WTC11 (cell line): ENCODE data around the gene BAIAP2L1. TPM values are rescaled to one million over a fixed set of nuclear protein-coding genes. Genes with fewer than 3 reads are reported as not detected.

Experiments used
- ATAC-seq: fragments of 200-7000 bp; cut with Tn5 transposase; 2 replicates; pipeline ENCODE4 v1.10.0; 2021; ENCODE audit warnings: mild to moderate bottlenecking, moderate library complexity
- CTCF ChIA-PET: fragments of 300-600 bp; sonication (Branson Sonifier 250); formaldehyde crosslinking; loops from one replicate; lab custom pipeline; 2021; ENCODE audit warnings: antibody characterized with exemption; lab: Charles Lee
- POLR2A ChIA-PET: fragments of 350-600 bp; sonication (Branson Sonifier 250); formaldehyde crosslinking; loops from one replicate; lab custom pipeline; 2021; ENCODE audit warnings: antibody characterized with exemption; lab: Charles Lee
- DNase-seq: peaks from one replicate; pipeline ENCODE4 v3.0.0; 2021; ENCODE audit warnings: low spot score
- H3K27ac Mint-ChIP-seq: 2 replicates; pipeline ENCODE4 v1.8.0; 2021; ENCODE audit warnings: mixed read lengths
- H3K27me3 Mint-ChIP-seq: 2 replicates; pipeline ENCODE4 v1.8.0; 2021; ENCODE audit warnings: low read depth, mild to moderate bottlenecking, moderate library complexity, mixed read lengths
- H3K36me3 Mint-ChIP-seq: 2 replicates; pipeline ENCODE4 v1.8.0; 2021; ENCODE audit warnings: mixed read lengths
- H3K4me1 Mint-ChIP-seq: 2 replicates; pipeline ENCODE4 v1.8.0; 2022; ENCODE audit warnings: mixed read lengths
- H3K4me3 Mint-ChIP-seq: 2 replicates; pipeline ENCODE4 v1.8.0; 2021; ENCODE audit warnings: mild to moderate bottlenecking, moderate library complexity, mixed read lengths
- H3K9me3 Mint-ChIP-seq: 2 replicates; pipeline ENCODE4 v1.8.0; 2021; ENCODE audit warnings: mixed read lengths
- CBFB ChIP-seq: sonication (generic); formaldehyde crosslinking; IDR thresholded peaks from 2 replicates; pipeline ENCODE4 v1.8.1; 2022; ENCODE audit warnings: mild to moderate bottlenecking, low read depth, missing genetic modification reagents
- CREM ChIP-seq: sonication (generic); formaldehyde crosslinking; IDR thresholded peaks from 2 replicates; pipeline ENCODE4 v1.8.1; 2022; ENCODE audit warnings: mild to moderate bottlenecking, missing genetic modification reagents, moderate library complexity
- EMX1 ChIP-seq: fragments of 250-450 bp; sonication (Bioruptor Pico); IDR thresholded peaks from 2 replicates; pipeline ENCODE4 v1.8.0; 2021; ENCODE audit warnings: mild to moderate bottlenecking
- GTF2I ChIP-seq: fragments of 250-450 bp; sonication (Bioruptor Pico); conservative IDR thresholded peaks from 2 replicates; pipeline ENCODE4 v1.4.0; 2021; ENCODE audit warnings: mild to moderate bottlenecking
- HMGA2 ChIP-seq: fragments of 250-450 bp; sonication (Bioruptor Pico); IDR thresholded peaks from 2 replicates; pipeline ENCODE4 v1.4.0; 2021; ENCODE audit warnings: mild to moderate bottlenecking, moderate library complexity
- IRF2 ChIP-seq: sonication (generic); formaldehyde crosslinking; IDR thresholded peaks from 2 replicates; pipeline ENCODE4 v1.8.0; 2022; ENCODE audit warnings: low read depth, missing genetic modification reagents, borderline replicate concordance
- JUN ChIP-seq: sonication (generic); formaldehyde crosslinking; IDR thresholded peaks from 2 replicates; pipeline ENCODE4 v1.8.0; 2023; ENCODE audit warnings: mild to moderate bottlenecking, missing genetic modification reagents
- NFATC4 ChIP-seq: fragments of 250-450 bp; sonication (Bioruptor Pico); IDR thresholded peaks from 2 replicates; pipeline ENCODE4 v1.9.0; 2021; ENCODE audit warnings: mild to moderate bottlenecking
- NFE2L1 ChIP-seq: sonication (generic); formaldehyde crosslinking; IDR thresholded peaks from 2 replicates; pipeline ENCODE4 v1.8.1; 2023; ENCODE audit warnings: missing genetic modification reagents
- RELA ChIP-seq: sonication (generic); formaldehyde crosslinking; IDR thresholded peaks from 2 replicates; pipeline ENCODE4 v1.8.1; 2022; ENCODE audit warnings: missing genetic modification reagents, mild to moderate bottlenecking, borderline replicate concordance
- SMAD4 ChIP-seq: sonication (generic); formaldehyde crosslinking; IDR thresholded peaks from 2 replicates; pipeline ENCODE4 v1.8.0; 2022; ENCODE audit warnings: mild to moderate bottlenecking, missing genetic modification reagents
- SP1 ChIP-seq: sonication (generic); formaldehyde crosslinking; conservative IDR thresholded peaks from 2 replicates; pipeline ENCODE4 v1.8.1; 2022; ENCODE audit warnings: missing genetic modification reagents
- ZBTB21 ChIP-seq: sonication (generic); formaldehyde crosslinking; IDR thresholded peaks from 2 replicates; pipeline ENCODE4 v1.8.1; 2023; ENCODE audit warnings: mild to moderate bottlenecking, missing genetic modification reagents, borderline replicate concordance
- ZNF219 ChIP-seq: sonication (generic); formaldehyde crosslinking; IDR thresholded peaks from 2 replicates; pipeline ENCODE4 v1.8.0; 2023; ENCODE audit warnings: missing genetic modification reagents, mild to moderate bottlenecking, borderline replicate concordance
- ZNF317 ChIP-seq: sonication (generic); formaldehyde crosslinking; IDR thresholded peaks from 2 replicates; pipeline ENCODE4 v1.8.1; 2023; ENCODE audit warnings: low read depth, mild to moderate bottlenecking, moderate library complexity, missing genetic modification reagents, borderline replicate concordance
- ZNF671 ChIP-seq: fragments of 250-450 bp; sonication (Bioruptor Pico); IDR thresholded peaks from 2 replicates; pipeline ENCODE4 v1.8.0; 2021; ENCODE audit warnings: mild to moderate bottlenecking
- total RNA-seq: library from RNA; stranded (reverse); gene quantifications from 3 replicates; pipeline ENCODE4 v1.2.3, GENCODE V29; 2021
- TF ChIP-seq, protein P1 (sequence below): sonication (generic); formaldehyde crosslinking; IDR thresholded peaks from 2 replicates; pipeline ENCODE4 v1.8.1; 2022; ENCODE audit warnings: mild to moderate bottlenecking, moderate library complexity, missing genetic modification reagents
- TF ChIP-seq, protein P2 (sequence below): sonication (generic); formaldehyde crosslinking; IDR thresholded peaks from 2 replicates; pipeline ENCODE4 v1.8.0; 2022; ENCODE audit warnings: mild to moderate bottlenecking, missing genetic modification reagents
- TF ChIP-seq, protein P3 (sequence below): fragments of 200-600 bp; IDR thresholded peaks from 2 replicates; pipeline ENCODE4 v1.8.0; 2022; ENCODE audit warnings: antibody characterized with exemption
- TF ChIP-seq, protein P4 (sequence below): sonication (generic); formaldehyde crosslinking; IDR thresholded peaks from 2 replicates; pipeline ENCODE4 v1.8.0; 2023; ENCODE audit warnings: mild to moderate bottlenecking, missing genetic modification reagents
- TF ChIP-seq, protein P5 (sequence below): sonication (generic); formaldehyde crosslinking; IDR thresholded peaks from 2 replicates; pipeline ENCODE4 v1.8.0; 2022; ENCODE audit warnings: mild to moderate bottlenecking, missing genetic modification reagents
- TF ChIP-seq, protein P6 (sequence below): sonication (generic); formaldehyde crosslinking; IDR thresholded peaks from 2 replicates; pipeline ENCODE4 v1.8.0; 2023; ENCODE audit warnings: missing genetic modification reagents, mild to moderate bottlenecking, borderline replicate concordance

Gene BAIAP2L1
- total RNA-seq, 1 experiment from 2014 or later: 37.5 TPM

DNA sequence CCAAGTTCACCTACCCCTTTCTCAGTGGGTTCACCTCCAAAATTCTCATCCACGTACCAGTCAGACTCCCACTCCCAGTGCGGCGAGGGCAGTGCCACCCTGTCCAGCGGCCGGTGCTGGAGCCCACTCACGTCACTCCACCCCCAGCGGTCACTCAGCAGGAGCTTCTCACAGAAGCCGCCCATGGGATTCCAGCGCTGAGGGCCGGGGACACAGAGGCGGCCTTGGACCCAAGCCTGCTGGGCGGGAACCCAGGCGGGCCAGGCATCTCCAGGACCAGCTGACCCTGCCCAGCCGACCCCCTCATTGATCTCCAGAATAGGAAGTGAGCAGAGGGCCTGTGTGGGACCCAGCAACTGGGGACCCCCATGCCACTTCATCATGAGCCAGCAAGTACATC, 156.0 kb downstream of the BAIAP2L1 start:
- no peak for TF ChIP-seq CBFB (CRISPR knock-in tag)
- TF ChIP-seq, protein P1, sequence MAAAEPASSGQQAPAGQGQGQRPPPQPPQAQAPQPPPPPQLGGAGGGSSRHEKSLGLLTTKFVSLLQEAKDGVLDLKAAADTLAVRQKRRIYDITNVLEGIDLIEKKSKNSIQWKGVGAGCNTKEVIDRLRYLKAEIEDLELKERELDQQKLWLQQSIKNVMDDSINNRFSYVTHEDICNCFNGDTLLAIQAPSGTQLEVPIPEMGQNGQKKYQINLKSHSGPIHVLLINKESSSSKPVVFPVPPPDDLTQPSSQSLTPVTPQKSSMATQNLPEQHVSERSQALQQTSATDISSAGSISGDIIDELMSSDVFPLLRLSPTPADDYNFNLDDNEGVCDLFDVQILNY (CRISPR knock-in tag): no peak
- no peak for TF ChIP-seq ZBTB21
- TF ChIP-seq ZNF671 (CRISPR knock-in tag): no peak
- TF ChIP-seq NFATC4 (CRISPR knock-in tag): no peak
- no peak for TF ChIP-seq HMGA2 (CRISPR knock-in tag)
- TF ChIP-seq, protein P2, sequence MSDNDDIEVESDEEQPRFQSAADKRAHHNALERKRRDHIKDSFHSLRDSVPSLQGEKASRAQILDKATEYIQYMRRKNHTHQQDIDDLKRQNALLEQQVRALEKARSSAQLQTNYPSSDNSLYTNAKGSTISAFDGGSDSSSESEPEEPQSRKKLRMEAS (CRISPR knock-in tag): no peak
- no peak for TF ChIP-seq IRF2 (CRISPR knock-in tag)
- no peak for TF ChIP-seq RELA (CRISPR knock-in tag)
- DNase-seq: no peak
- no peak for ATAC-seq
- Mint-ChIP-seq H3K4me1 (peaks cover 5% of the 10 kb centered on the region), H3K9me3 (no peaks in the 10 kb centered on the region), H3K27ac (no peak overlapping the region), H3K36me3 (no peaks in the 10 kb centered on the region; the same call in 1 of the 2 replicates), H3K4me3 (no peak overlapping the region), H3K27me3 (no peaks in the 10 kb centered on the region)
- ChIA-PET CTCF (interaction anchor here (1.1 kb wide), 1 partner anchor 34 kb away, joined by 3 read pairs; the partner anchor contains the start of gene BHLHA15), POLR2A (no interaction called here)

DNA sequence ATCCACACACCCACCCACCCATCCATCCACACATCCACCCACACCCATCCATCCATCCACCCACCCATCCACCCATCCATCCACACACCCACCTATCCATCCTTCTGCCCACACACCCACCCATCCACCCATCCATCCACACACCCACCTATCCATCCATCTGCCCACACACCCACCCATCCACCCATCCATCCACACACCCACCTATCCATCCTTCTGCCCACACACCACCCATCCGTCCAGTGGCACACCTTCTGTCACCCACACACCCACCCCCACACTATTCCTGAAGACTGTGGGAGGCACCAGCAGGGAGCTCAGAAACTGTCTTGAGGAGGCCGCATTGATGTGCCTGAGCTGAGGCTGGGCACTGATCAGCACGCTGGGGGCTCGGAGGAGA, 158.0 kb downstream of the BAIAP2L1 start:
- Mint-ChIP-seq H3K9me3 (no peaks in the 10 kb centered on the region), H3K4me1 (no peaks in the 10 kb centered on the region), H3K36me3 (no peaks in the 10 kb centered on the region; the same call in 1 of the 2 replicates), H3K27ac (no peak overlapping the region), H3K27me3 (no peaks in the 10 kb centered on the region), H3K4me3 (no peak overlapping the region)
- ChIA-PET CTCF (no interaction called here), POLR2A (no interaction called here)
- no peak for TF ChIP-seq SMAD4 (CRISPR knock-in tag)
- no peak for TF ChIP-seq ZNF671 (CRISPR knock-in tag)
- no peak for TF ChIP-seq ZNF317 (CRISPR knock-in tag)
- no peak for ATAC-seq
- DNase-seq: no peak

DNA sequence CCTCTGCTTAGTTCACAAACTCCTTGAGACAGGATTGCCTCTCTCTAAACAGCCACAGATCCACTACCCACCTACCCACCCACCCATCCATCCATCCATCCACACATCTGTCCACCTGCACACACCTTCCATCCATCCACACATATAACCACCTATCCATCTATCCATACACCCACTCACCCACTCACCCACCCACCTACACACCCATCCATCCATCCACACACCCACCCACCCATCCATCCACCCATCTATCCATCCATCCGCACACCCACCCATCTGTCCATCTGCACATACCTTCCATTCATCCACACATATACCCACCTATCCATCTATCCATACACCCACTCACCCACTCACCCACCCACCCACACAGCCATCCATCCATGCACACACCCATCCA, 158.5 kb downstream of the BAIAP2L1 start:
- POLR2A ChIA-PET: no interaction called here
- Mint-ChIP-seq H3K4me1 (no peaks in the 10 kb centered on the region), H3K4me3 (no peak overlapping the region), H3K9me3 (no peaks in the 10 kb centered on the region), H3K27me3 (no peaks in the 10 kb centered on the region), H3K36me3 (no peaks in the 10 kb centered on the region), H3K27ac (no peak overlapping the region)
- ATAC-seq: no peak
- no peak for DNase-seq
- CTCF ChIA-PET: interaction anchor here (0.6 kb wide), 1 partner anchor 100 kb away, joined by 3 read pairs; no protein-coding TSS in a partner anchor
- TF ChIP-seq EMX1 (CRISPR knock-in tag): no peak
- no peak for TF ChIP-seq JUN (CRISPR knock-in tag)
- no peak for TF ChIP-seq GTF2I (CRISPR knock-in tag)
- TF ChIP-seq, protein P3, sequence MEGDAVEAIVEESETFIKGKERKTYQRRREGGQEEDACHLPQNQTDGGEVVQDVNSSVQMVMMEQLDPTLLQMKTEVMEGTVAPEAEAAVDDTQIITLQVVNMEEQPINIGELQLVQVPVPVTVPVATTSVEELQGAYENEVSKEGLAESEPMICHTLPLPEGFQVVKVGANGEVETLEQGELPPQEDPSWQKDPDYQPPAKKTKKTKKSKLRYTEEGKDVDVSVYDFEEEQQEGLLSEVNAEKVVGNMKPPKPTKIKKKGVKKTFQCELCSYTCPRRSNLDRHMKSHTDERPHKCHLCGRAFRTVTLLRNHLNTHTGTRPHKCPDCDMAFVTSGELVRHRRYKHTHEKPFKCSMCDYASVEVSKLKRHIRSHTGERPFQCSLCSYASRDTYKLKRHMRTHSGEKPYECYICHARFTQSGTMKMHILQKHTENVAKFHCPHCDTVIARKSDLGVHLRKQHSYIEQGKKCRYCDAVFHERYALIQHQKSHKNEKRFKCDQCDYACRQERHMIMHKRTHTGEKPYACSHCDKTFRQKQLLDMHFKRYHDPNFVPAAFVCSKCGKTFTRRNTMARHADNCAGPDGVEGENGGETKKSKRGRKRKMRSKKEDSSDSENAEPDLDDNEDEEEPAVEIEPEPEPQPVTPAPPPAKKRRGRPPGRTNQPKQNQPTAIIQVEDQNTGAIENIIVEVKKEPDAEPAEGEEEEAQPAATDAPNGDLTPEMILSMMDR: no peak
- TF ChIP-seq, protein P4, sequence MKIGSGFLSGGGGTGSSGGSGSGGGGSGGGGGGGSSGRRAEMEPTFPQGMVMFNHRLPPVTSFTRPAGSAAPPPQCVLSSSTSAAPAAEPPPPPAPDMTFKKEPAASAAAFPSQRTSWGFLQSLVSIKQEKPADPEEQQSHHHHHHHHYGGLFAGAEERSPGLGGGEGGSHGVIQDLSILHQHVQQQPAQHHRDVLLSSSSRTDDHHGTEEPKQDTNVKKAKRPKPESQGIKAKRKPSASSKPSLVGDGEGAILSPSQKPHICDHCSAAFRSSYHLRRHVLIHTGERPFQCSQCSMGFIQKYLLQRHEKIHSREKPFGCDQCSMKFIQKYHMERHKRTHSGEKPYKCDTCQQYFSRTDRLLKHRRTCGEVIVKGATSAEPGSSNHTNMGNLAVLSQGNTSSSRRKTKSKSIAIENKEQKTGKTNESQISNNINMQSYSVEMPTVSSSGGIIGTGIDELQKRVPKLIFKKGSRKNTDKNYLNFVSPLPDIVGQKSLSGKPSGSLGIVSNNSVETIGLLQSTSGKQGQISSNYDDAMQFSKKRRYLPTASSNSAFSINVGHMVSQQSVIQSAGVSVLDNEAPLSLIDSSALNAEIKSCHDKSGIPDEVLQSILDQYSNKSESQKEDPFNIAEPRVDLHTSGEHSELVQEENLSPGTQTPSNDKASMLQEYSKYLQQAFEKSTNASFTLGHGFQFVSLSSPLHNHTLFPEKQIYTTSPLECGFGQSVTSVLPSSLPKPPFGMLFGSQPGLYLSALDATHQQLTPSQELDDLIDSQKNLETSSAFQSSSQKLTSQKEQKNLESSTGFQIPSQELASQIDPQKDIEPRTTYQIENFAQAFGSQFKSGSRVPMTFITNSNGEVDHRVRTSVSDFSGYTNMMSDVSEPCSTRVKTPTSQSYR (CRISPR knock-in tag): no peak
- no peak for TF ChIP-seq CREM (CRISPR knock-in tag)
- TF ChIP-seq, protein P5, sequence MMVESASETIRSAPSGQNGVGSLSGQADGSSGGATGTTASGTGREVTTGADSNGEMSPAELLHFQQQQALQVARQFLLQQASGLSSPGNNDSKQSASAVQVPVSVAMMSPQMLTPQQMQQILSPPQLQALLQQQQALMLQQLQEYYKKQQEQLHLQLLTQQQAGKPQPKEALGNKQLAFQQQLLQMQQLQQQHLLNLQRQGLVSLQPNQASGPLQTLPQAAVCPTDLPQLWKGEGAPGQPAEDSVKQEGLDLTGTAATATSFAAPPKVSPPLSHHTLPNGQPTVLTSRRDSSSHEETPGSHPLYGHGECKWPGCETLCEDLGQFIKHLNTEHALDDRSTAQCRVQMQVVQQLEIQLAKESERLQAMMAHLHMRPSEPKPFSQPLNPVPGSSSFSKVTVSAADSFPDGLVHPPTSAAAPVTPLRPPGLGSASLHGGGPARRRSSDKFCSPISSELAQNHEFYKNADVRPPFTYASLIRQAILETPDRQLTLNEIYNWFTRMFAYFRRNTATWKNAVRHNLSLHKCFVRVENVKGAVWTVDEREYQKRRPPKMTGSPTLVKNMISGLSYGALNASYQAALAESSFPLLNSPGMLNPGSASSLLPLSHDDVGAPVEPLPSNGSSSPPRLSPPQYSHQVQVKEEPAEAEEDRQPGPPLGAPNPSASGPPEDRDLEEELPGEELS (CRISPR knock-in tag): no peak
- TF ChIP-seq ZNF219 (CRISPR knock-in tag): no peak
- TF ChIP-seq, protein P6, sequence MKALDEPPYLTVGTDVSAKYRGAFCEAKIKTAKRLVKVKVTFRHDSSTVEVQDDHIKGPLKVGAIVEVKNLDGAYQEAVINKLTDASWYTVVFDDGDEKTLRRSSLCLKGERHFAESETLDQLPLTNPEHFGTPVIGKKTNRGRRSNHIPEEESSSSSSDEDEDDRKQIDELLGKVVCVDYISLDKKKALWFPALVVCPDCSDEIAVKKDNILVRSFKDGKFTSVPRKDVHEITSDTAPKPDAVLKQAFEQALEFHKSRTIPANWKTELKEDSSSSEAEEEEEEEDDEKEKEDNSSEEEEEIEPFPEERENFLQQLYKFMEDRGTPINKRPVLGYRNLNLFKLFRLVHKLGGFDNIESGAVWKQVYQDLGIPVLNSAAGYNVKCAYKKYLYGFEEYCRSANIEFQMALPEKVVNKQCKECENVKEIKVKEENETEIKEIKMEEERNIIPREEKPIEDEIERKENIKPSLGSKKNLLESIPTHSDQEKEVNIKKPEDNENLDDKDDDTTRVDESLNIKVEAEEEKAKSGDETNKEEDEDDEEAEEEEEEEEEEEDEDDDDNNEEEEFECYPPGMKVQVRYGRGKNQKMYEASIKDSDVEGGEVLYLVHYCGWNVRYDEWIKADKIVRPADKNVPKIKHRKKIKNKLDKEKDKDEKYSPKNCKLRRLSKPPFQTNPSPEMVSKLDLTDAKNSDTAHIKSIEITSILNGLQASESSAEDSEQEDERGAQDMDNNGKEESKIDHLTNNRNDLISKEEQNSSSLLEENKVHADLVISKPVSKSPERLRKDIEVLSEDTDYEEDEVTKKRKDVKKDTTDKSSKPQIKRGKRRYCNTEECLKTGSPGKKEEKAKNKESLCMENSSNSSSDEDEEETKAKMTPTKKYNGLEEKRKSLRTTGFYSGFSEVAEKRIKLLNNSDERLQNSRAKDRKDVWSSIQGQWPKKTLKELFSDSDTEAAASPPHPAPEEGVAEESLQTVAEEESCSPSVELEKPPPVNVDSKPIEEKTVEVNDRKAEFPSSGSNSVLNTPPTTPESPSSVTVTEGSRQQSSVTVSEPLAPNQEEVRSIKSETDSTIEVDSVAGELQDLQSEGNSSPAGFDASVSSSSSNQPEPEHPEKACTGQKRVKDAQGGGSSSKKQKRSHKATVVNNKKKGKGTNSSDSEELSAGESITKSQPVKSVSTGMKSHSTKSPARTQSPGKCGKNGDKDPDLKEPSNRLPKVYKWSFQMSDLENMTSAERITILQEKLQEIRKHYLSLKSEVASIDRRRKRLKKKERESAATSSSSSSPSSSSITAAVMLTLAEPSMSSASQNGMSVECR (CRISPR knock-in tag): no peak
- no peak for TF ChIP-seq SP1 (CRISPR knock-in tag)
- no peak for TF ChIP-seq NFE2L1 (CRISPR knock-in tag)
